HG03439 (cell line): Measurements from ENCODE around the gene ZSCAN18.

Source experiments
- ATAC-seq: cut with Tn5 transposase; IDR thresholded peaks from one replicate; pipeline ENCODE4 v1.9.1; 2021; ENCODE audit warnings: mild to moderate bottlenecking, moderate library complexity; ENCODE audit not compliant: unreplicated experiment

Gene ZSCAN18

GRCh38 chr19:58086825-58087710, 11.0 kb downstream of the ZSCAN18 start:
- no peak for ATAC-seq

GRCh38 chr19:58085348-58085875, 12.6 kb downstream of the ZSCAN18 start:
- ATAC-seq: no peak

GRCh38 chr19:58084596-58085347, 13.3 kb downstream of the ZSCAN18 start:
- no peak for ATAC-seq

- ATAC-seq: no peak
Observed at GRCh38 chr19:58083021-58083420, 15.0 kb downstream of the ZSCAN18 start.

GRCh38 chr19:58079792-58080191, 18.2 kb downstream of the ZSCAN18 start:
- ATAC-seq: no peak

GRCh38 chr19:58067240-58067912, 30.7 kb downstream of the ZSCAN18 start:
- no peak for ATAC-seq

- ATAC-seq: no peak
Observed at GRCh38 chr19:58063712-58064111, 34.3 kb downstream of the ZSCAN18 start.

- no peak for ATAC-seq
Observed at GRCh38 chr19:58060231-58060630, 37.8 kb downstream of the ZSCAN18 start.

GRCh38 chr19:58059671-58060078, 38.4 kb downstream of the ZSCAN18 start:
- no peak for ATAC-seq

- ATAC-seq: no peak
Observed at GRCh38 chr19:58059003-58059670, 38.9 kb downstream of the ZSCAN18 start, which contains the start of gene ZNF135. Gene ZNF135 (plus strand): TSS chr19:58059282. CDS start chr19:58060003, 721 bp downstream.

GRCh38 chr19:58058467-58058866, 39.6 kb downstream of the ZSCAN18 start:
- ATAC-seq: no peak

GRCh38 chr19:58056861-58057260, 41.2 kb downstream of the ZSCAN18 start:
- ATAC-seq: no peak

- ATAC-seq: no peak
Observed at GRCh38 chr19:58056261-58056660, 41.8 kb downstream of the ZSCAN18 start.

- ATAC-seq: no peak
Observed at GRCh38 chr19:58054901-58055874, 42.8 kb downstream of the ZSCAN18 start.

- no peak for ATAC-seq
Observed at GRCh38 chr19:58053480-58054156, 44.4 kb downstream of the ZSCAN18 start.

- no peak for ATAC-seq
Observed at GRCh38 chr19:58052256-58052655, 45.8 kb downstream of the ZSCAN18 start.

GRCh38 chr19:58047672-58048071, 50.4 kb downstream of the ZSCAN18 start:
- ATAC-seq: no peak

GRCh38 chr19:58046856-58047255, 51.2 kb downstream of the ZSCAN18 start:
- no peak for ATAC-seq
